ENCODE measurements around the gene UBN1. TPM values are rescaled to one million over a fixed set of nuclear protein-coding genes. Genes with fewer than 3 reads are reported as not detected.
"Not testable (repeated sequence)": the region's sequence is repeated elsewhere in the genome, so short reads cannot be mapped to it uniquely, and the experiment has no call there.

Gene UBN1
- total and polyA plus RNA-seq, 9 donors: 9.9 to 24.6 (median 19.3) TPM

DNA sequence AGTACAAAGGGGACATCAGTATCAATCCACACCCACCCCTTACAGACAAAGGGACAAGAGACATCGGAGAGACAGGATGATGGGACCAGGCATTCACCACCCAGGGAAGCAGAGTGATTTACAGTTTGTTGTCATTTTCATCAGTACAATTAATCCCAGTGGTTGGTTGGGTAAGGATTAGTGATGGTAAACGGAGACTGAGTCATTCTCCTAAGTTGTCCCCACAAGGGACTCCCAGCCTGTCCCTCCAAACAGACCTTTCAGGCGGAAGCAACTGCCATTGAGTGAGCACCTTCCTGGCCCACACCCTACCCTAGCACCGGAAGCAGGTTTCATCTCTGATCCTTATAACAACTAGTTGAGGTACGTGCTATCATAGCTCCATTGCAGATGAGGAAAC, 78.5 kb downstream of the UBN1 start:
- no peak overlapping the region for H3K27ac ChIP-seq (ENCODE audit: low read length)
- no peak overlapping the region for H3K4me3 ChIP-seq (ENCODE audit: low read length)
- peaks cover 5% of the 10 kb centered on the region for H3K4me1 ChIP-seq (ENCODE audit: control insufficient read depth, insufficient read depth, low read length)
- peaks cover 8% of the 10 kb centered on the region for H3K27me3 ChIP-seq (ENCODE audit: control insufficient read depth, insufficient read depth, low read length)
- DNase-seq: no peak
- H3K36me3 ChIP-seq (ENCODE audit: control insufficient read depth, insufficient read depth, low read length): no peaks in the 10 kb centered on the region
- peaks cover 12% of the 10 kb centered on the region for H3K9me3 ChIP-seq (replicated peaks; ENCODE audit: control insufficient read depth, low read depth, low read length)
- 100% methylated on average over 1 of the region's 5 CpGs for WGBS (ENCODE audit: insufficient coverage)

DNA sequence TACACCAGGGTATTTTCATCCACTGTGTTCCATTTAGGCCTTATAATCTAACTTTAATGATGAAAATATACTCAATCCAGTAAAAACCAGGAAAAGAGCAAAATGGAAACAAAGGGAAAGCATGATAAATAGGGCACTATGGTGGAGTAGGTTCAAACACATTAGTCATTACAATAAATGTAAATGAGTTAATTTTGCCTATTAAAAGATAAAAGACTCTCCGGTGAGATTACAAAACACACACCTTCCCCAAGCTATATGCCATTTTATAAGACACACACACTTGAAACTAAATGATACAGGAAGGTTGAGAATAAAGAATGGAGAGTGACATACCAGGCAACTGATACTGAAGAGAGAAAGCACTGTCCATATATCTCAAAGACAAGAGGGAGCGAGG, 79.6 kb downstream of the UBN1 start:
- H3K4me1 ChIP-seq (ENCODE audit: control insufficient read depth, insufficient read depth, low read length): peaks cover 5% of the 10 kb centered on the region
- H3K36me3 ChIP-seq (ENCODE audit: control insufficient read depth, insufficient read depth, low read length): no peaks in the 10 kb centered on the region
- H3K9me3 ChIP-seq (replicated peaks; ENCODE audit: control insufficient read depth, low read depth, low read length): peaks cover 12% of the 10 kb centered on the region
- H3K4me3 ChIP-seq (ENCODE audit: low read length): no peak overlapping the region
- WGBS (ENCODE audit: insufficient coverage): 80% methylated on average over 1 of the region's 2 CpGs
- peaks cover 15% of the 10 kb centered on the region for H3K27me3 ChIP-seq (ENCODE audit: control insufficient read depth, insufficient read depth, low read length)
- no peak for DNase-seq
- H3K27ac ChIP-seq (ENCODE audit: low read length): no peak overlapping the region

DNA sequence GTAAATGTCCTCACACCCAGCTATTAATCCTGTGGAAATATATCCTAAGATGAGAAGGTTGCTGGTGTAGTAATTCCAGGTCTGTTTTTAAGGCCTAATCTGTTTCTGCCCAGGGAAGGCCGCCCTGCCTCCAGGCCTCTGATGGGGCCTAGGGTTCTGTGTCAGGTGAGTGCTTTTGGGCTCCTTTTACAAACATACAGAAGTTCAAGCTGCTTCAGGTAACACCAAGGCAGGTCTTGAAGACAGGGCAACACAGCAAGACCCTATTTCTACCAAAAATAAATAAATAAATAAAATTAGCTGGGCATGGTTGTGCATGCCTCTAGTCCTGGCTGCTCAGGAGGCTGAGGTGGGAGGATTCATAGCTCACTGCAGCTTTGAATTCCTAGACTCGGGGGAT, 80.4 kb downstream of the UBN1 start:
- 75% methylated on average over 1 of the region's 2 CpGs for WGBS (ENCODE audit: insufficient coverage)
- no peak for DNase-seq
- Histone ChIP-seq H3K36me3 (ENCODE audit: control insufficient read depth, insufficient read depth, low read length) (no peaks in the 10 kb centered on the region), H3K9me3 (replicated peaks; ENCODE audit: control insufficient read depth, low read depth, low read length) (peaks cover 12% of the 10 kb centered on the region), H3K4me1 (ENCODE audit: control insufficient read depth, insufficient read depth, low read length) (peaks cover 5% of the 10 kb centered on the region), H3K4me3 (ENCODE audit: low read length) (no peak overlapping the region), H3K27ac (ENCODE audit: low read length) (no peak overlapping the region), H3K27me3 (ENCODE audit: control insufficient read depth, insufficient read depth, low read length) (peaks cover 18% of the 10 kb centered on the region)

DNA sequence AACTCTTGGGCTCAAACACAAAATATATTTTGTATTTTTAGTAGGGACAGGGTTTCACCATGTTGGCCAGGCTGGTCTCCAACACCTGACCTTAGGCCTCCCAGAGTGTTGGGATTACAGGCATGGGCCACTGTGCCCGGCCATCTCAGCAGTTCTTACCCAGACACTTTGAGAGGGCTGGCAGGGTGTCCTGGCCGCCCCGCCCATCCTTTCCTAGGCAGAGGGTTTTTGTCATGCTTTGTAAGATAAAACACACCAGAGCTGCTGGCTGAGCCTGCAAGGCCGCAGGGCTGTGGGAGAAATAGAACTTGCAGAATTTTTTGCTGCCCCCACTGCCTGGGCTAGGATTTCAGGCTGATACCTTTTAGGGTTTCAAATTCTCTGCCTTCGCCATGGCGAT, 80.9 kb downstream of the UBN1 start:
- no peak overlapping the region for H3K27ac ChIP-seq (ENCODE audit: low read length)
- no peak overlapping the region for H3K4me3 ChIP-seq (ENCODE audit: low read length)
- H3K4me1 ChIP-seq (ENCODE audit: control insufficient read depth, insufficient read depth, low read length): peaks cover 5% of the 10 kb centered on the region
- WGBS (ENCODE audit: insufficient coverage): 81% methylated on average over 6 of the region's 6 CpGs
- H3K9me3 ChIP-seq (replicated peaks; ENCODE audit: control insufficient read depth, low read depth, low read length): peaks cover 12% of the 10 kb centered on the region
- H3K36me3 ChIP-seq (ENCODE audit: control insufficient read depth, insufficient read depth, low read length): no peaks in the 10 kb centered on the region
- peaks cover 21% of the 10 kb centered on the region for H3K27me3 ChIP-seq (ENCODE audit: control insufficient read depth, insufficient read depth, low read length)
- DNase-seq: no peak

DNA sequence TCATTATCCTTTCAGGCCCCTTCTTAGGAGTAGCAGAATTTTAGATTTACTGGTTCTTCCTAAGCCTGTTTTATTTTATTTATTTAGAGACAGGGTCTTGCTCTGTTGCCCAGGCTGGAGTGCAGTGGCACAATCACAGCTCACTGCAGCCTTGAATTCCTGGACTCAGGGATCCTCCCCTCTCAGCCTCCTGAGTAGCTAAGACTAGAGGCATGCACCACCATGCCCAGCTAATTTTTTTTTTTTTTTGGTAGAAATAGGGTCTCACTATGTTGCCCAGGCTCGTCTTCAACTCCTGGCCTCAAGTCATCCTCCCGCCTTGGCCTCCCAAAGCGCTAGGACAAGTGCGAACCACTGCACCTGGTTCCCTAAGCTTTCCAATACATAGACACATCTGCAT, 82.3 kb downstream of the UBN1 start:
- not testable (repeated sequence) for H3K27ac ChIP-seq (ENCODE audit: low read length); H3K4me1 ChIP-seq (ENCODE audit: control insufficient read depth, insufficient read depth, low read length); DNase-seq; H3K36me3 ChIP-seq (ENCODE audit: control insufficient read depth, insufficient read depth, low read length); H3K4me3 ChIP-seq (ENCODE audit: low read length)
- peaks cover 32% of the 10 kb centered on the region for H3K27me3 ChIP-seq (ENCODE audit: control insufficient read depth, insufficient read depth, low read length)
- H3K9me3 ChIP-seq (replicated peaks; ENCODE audit: control insufficient read depth, low read depth, low read length): peaks cover 12% of the 10 kb centered on the region
- WGBS (ENCODE audit: insufficient coverage): no CpG with 5 or more reads among the region's 4 CpGs

DNA sequence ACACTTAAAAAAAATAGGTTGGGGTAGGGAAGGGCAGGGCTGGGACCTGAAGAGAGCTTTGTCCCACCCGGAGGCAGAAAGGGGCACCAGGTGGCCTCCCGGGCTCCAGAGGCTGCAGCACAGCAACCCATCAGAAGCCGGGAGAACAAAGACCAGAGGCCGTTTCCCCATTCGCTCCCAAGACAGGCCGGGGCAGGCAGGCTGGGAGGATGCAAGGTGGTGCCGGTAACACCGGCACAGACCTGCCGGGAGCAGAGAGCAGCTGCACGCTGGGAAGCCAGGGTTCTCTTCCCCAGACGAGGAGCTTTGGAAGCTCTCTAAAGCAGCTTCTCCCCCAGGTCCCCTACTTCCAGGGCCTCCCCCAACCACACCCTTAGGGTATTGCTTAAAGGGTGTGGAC, 84.1 kb downstream of the UBN1 start:
- Histone ChIP-seq H3K36me3 (ENCODE audit: control insufficient read depth, insufficient read depth, low read length) (no peaks in the 10 kb centered on the region), H3K27ac (ENCODE audit: low read length) (no peak overlapping the region), H3K9me3 (replicated peaks; ENCODE audit: control insufficient read depth, low read depth, low read length) (peaks cover 10% of the 10 kb centered on the region), H3K27me3 (ENCODE audit: control insufficient read depth, insufficient read depth, low read length) (peaks cover 49% of the 10 kb centered on the region), H3K4me3 (ENCODE audit: low read length) (no peak overlapping the region), H3K4me1 (ENCODE audit: control insufficient read depth, insufficient read depth, low read length) (peaks cover 11% of the 10 kb centered on the region)
- DNase-seq: no peak
- 62% methylated on average over 9 of the region's 11 CpGs for WGBS (ENCODE audit: insufficient coverage)

Other genes starting within 250 kb of the UBN1 start
- gene UBALD1, start 232.6 kb upstream of the UBN1 start, total RNA-seq: 7.4 TPM
- gene UBALD1, start 232.6 kb upstream of the UBN1 start, polyA plus RNA-seq (ENCODE audit: insufficient read depth in 1 of 8, insufficient read length in 8 of 8, low replicate concordance in 1 of 8): 10 to 100 TPM; 18.2 to 24.5 (median 23.2) TPM
- gene MGRN1, start 222.7 kb upstream of the UBN1 start, total RNA-seq: 15.9 TPM
- 10 to 100 TPM; 32.9 to 50.7 (median 37.9) TPM for gene MGRN1, start 222.7 kb upstream of the UBN1 start, polyA plus RNA-seq (ENCODE audit: insufficient read depth in 1 of 8, insufficient read length in 8 of 8, low replicate concordance in 1 of 8)
- 26.0 TPM for gene NUDT16L1, start 153.9 kb upstream of the UBN1 start, total RNA-seq
- 10 to 100 TPM; 24.9 to 32.2 (median 28.2) TPM for gene NUDT16L1, start 153.9 kb upstream of the UBN1 start, polyA plus RNA-seq (ENCODE audit: insufficient read depth in 1 of 8, insufficient read length in 8 of 8, low replicate concordance in 1 of 8)
- 18.0 TPM for gene ANKS3, start 113.2 kb upstream of the UBN1 start, total RNA-seq
- gene ANKS3, start 113.2 kb upstream of the UBN1 start, polyA plus RNA-seq (ENCODE audit: insufficient read depth in 1 of 8, insufficient read length in 8 of 8, low replicate concordance in 1 of 8): 10 to 100 TPM; 12.0 to 19.6 (median 16.0) TPM
- 0.66 TPM for gene DNAAF8, start 112.9 kb upstream of the UBN1 start, total RNA-seq
- 1 to 10 TPM in 3 of 8 donors, under 1 TPM in 5; 0.46 to 1.4 (median 0.83) TPM for gene DNAAF8, start 112.9 kb upstream of the UBN1 start, polyA plus RNA-seq (ENCODE audit: insufficient read depth in 1 of 8, insufficient read length in 8 of 8, low replicate concordance in 1 of 8)
- 10.4 TPM for gene ZNF500, start 80.3 kb upstream of the UBN1 start, total RNA-seq
- gene ZNF500, start 80.3 kb upstream of the UBN1 start, polyA plus RNA-seq (ENCODE audit: insufficient read depth in 1 of 8, insufficient read length in 8 of 8, low replicate concordance in 1 of 8): 10 to 100 TPM in 4 of 8 donors, 1 to 10 TPM in 4; 9.0 to 12.9 (median 9.9) TPM
- not detected for gene SEPTIN12, start 59.1 kb upstream of the UBN1 start, total RNA-seq
- gene SEPTIN12, start 59.1 kb upstream of the UBN1 start, polyA plus RNA-seq (ENCODE audit: insufficient read depth in 1 of 8, insufficient read length in 8 of 8, low replicate concordance in 1 of 8): under 1 TPM in 1 of 8 donors, not detected in 7; 0.30 TPM
- gene SMIM22, start 52.1 kb upstream of the UBN1 start, total RNA-seq: not detected
- 1 to 10 TPM in 2 of 8 donors, under 1 TPM in 2, not detected in 4; 0.31 to 3.2 (median 0.94) TPM for gene SMIM22, start 52.1 kb upstream of the UBN1 start, polyA plus RNA-seq (ENCODE audit: insufficient read depth in 1 of 8, insufficient read length in 8 of 8, low replicate concordance in 1 of 8)
- gene ROGDI, start 44.8 kb upstream of the UBN1 start, total RNA-seq: 8.5 TPM
- 10 to 100 TPM; 12.8 to 17.0 (median 14.7) TPM for gene ROGDI, start 44.8 kb upstream of the UBN1 start, polyA plus RNA-seq (ENCODE audit: insufficient read depth in 1 of 8, insufficient read length in 8 of 8, low replicate concordance in 1 of 8)
- gene GLYR1, start 193 bp upstream of the UBN1 start, total RNA-seq: 29.8 TPM
- gene GLYR1, start 193 bp upstream of the UBN1 start, polyA plus RNA-seq (ENCODE audit: insufficient read depth in 1 of 8, insufficient read length in 8 of 8, low replicate concordance in 1 of 8): 10 to 100 TPM; 49.8 to 57.1 (median 51.5) TPM
- gene PPL, start 89.7 kb downstream of the UBN1 start, total RNA-seq: 1.1 TPM
- gene PPL, start 89.7 kb downstream of the UBN1 start, polyA plus RNA-seq (ENCODE audit: insufficient read depth in 1 of 8, insufficient read length in 8 of 8, low replicate concordance in 1 of 8): 10 to 100 TPM in 1 of 8 donors, 1 to 10 TPM in 4, under 1 TPM in 3; 0.53 to 18.3 (median 1.1) TPM
- 0.40 TPM for gene SEC14L5, start 110.8 kb downstream of the UBN1 start, total RNA-seq
- gene SEC14L5, start 110.8 kb downstream of the UBN1 start, polyA plus RNA-seq (ENCODE audit: insufficient read depth in 1 of 8, insufficient read length in 8 of 8, low replicate concordance in 1 of 8): under 1 TPM; 0.55 to 1.00 (median 0.85) TPM
- gene NAGPA, start 186.5 kb downstream of the UBN1 start, total RNA-seq: 4.3 TPM
- 1 to 10 TPM; 4.1 to 6.4 (median 5.7) TPM for gene NAGPA, start 186.5 kb downstream of the UBN1 start, polyA plus RNA-seq (ENCODE audit: insufficient read depth in 1 of 8, insufficient read length in 8 of 8, low replicate concordance in 1 of 8)
- gene C16orf89, start 218.5 kb downstream of the UBN1 start, total RNA-seq: not detected
- gene C16orf89, start 218.5 kb downstream of the UBN1 start, polyA plus RNA-seq (ENCODE audit: insufficient read depth in 1 of 8, insufficient read length in 8 of 8, low replicate concordance in 1 of 8): 1 to 10 TPM in 1 of 8 donors, under 1 TPM in 7; 0.17 to 5.4 (median 0.39) TPM
- 13.0 TPM for gene ALG1, start 224.4 kb downstream of the UBN1 start, total RNA-seq
- gene ALG1, start 224.4 kb downstream of the UBN1 start, polyA plus RNA-seq (ENCODE audit: insufficient read depth in 1 of 8, insufficient read length in 8 of 8, low replicate concordance in 1 of 8): 10 to 100 TPM; 10.1 to 13.6 (median 12.2) TPM

All from muscle of leg (tissue), 11 donors.